HG03060 (cell line): ENCODE measurements around the gene TGOLN2.

Experiments used
- ATAC-seq: cut with Tn5 transposase; IDR thresholded peaks from one replicate; pipeline ENCODE4 v1.9.1; 2021; ENCODE audit warnings: low read depth, moderate number of reproducible peaks; ENCODE audit not compliant: unreplicated experiment

Gene TGOLN2

DNA sequence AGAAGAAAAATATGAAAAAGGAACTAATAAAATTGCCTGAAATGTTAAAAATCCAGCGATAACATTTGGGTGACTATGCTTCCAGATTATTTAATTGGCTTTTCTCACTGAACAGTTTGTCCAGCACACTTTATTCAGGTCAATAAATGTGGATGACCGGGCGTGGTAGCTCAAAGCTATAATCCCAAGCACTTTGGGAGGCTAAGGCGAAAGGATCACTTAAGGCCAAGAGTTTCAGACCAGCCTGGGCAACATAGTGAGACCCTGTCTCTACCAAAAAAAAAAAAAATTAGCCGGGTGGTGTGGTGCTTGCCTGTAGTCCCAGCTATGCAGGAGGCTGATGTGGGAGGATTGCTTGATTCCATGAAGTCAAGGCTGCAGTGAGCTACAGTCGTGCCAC lies 55.4 kb downstream of the TGOLN2 start:
- ATAC-seq = no peak

DNA sequence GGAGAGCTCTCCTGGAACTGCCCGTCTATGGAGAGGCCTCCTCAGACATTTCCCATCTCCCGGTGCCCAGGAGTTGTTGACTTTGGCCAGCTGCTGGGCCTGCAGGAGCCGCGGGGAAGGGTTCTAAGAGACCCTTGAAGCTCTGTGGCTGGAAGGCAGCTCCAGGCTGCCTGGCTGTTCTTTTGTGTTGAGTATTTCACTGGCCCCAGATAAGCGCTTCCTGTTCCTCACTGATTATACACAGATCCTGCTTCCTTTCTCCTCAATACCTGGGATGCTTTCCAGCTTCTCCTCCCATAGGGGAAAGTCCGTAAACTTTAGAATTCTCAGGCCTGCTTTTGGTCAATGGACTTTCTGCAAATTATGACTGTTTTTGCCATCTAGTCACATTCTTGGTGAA lies 57.8 kb downstream of the TGOLN2 start:
- ATAC-seq = no peak
